Embryonic facial prominence (tissue), 1 donor: ENCODE measurements around the gene OR5M3.

Experiments
- DNase-seq: peaks from one replicate; pipeline ENCODE4 v3.0.0-alpha.2; 2016; ENCODE audit errors: extremely low spot score

OR5M3 gene

DNA sequence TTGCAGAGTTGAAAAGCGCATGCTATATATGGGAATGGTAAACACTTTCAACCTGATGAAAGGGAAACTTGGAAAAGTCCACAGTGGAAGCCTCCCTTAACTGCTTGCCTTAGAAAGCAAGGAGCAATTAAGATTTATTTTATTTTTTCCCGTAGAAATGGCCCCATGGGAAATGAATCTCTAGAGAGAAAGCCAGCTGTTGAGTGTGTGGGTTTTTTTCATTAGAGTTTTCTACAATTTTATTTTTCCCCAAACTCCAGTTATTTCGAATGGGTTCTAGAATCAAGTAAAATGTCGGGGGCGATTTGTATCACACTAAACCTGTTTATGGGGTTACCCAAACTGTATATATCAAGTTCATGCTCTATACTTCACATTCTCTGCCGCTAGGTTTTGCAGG lies at the start of gene OR5M3:
OR5M3 (minus strand) TSS at position 101 of the 400 bp plus-strand sequence. CDS start 2,855 bp downstream, outside the sequence.
- no peak for DNase-seq

DNA sequence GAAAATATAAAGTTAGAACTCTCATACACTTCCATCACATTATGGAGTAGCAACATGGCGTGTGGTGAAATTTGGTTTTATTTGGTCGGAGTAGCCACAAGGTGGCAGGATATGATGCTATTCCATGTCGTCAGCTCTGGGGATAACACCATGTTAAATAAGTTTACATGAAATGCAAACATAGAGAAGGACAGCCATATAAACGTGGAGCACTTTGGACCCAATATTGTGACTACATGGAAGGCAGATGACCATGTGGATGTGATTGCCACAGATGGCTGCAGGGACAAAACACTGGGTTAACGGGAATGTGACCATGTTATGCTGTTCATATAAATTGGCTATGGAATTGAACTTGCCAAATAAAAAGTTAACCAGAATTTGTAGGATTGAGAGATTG lies 48.9 kb upstream of the OR5M3 start:
- no peak for DNase-seq

DNA sequence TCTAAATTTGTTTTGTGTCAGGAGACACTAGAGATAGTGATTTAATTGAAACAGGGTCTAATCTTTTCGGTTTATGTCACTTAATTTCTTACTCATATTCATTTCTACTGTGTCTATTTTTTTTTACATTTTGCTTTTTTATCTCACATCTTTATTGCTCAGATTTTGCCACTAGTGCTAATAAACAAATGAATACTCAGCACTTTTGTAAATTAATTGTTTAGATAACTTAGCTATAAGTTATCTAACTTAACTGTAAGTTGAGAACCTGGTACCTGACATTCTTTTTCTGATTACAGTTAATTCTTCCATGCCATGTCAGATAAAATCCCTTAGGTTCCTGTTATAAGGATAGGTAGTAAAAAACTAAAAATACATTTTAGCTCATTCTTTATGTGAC lies 40.1 kb upstream of the OR5M3 start:
- no peak for DNase-seq

DNA sequence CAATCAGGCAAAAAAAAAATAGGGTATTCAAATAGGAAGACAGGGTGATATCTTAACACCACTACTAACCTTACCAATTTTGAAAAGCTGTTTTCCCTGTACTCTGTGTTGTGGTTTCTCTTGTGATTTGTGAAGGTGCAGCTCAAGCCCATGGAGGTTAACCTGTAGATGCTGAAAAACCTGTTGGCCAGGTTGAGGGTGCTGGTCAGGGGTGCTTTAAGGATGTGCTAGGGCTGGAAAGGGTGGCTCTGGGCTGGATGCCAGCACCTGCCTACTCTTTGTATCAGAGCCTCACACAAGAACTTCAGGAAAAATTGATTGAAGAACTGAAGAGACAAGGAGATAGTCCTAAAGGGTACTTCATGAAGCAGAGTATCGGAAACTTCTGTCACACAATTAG lies 36.3 kb upstream of the OR5M3 start:
- DNase-seq: no peak

DNA sequence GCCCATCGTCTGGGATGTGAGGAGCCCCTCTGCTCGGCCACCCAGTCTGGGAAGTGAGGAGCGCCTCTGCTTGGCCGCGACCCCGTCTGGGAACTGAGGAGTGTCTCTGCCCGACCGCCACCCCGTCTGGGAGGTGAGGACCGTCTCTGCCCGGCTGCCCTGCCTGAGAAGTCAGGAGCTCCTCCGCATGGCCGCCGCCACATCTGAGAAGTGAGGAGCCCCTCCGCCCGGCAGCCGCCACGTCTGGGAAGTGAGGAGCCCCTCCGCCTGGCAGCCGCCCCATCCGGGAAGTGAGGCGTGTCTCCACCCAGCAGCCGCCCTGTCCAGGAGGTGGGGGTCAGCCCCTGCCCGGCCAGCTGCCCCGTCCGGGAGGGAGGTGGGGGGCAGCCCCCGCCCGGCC lies 23.9 kb upstream of the OR5M3 start:
- DNase-seq: no peak

DNA sequence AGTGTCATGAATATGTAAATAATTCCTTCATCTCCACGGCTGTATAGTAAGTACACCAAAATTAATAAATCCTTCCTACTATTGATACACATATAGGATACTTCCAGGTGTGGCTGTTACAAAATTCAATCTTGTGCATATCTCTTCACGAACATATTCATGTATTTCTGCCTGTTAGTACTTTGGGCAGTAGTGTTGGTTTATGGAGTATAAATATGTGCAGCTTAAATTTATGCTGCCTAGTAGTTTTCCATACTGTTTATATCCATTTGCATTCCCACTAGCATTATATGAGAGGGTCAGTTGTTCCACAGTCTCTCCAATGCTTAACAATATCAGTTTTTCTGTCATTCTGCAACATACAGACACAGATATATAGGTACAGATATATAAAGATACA lies 22.0 kb upstream of the OR5M3 start:
- no peak for DNase-seq

DNA sequence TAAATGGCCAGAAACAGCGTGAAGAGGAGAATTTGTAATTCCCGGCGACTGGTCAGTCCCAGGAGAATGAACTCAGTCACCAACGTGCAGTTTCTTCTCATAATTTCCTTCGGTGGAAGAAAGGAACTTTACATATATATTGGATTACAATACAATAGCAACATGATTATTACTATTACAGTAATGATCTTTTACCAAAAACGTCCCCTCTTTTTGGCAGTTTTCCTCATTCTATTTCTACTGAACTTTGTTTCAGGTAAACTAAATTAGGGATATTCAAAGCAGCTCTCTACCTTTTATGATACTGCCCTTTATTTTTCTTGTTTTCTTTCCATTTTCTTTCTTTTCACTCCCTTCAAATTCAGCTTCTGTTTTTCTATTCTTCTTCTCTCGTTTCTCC lies 18.1 kb upstream of the OR5M3 start, which contains the start of gene OR5M8:
OR5M8 (minus strand) TSS at position 101 of the 400 bp plus-strand sequence; CDS start at position 101, 0 bp downstream.
- DNase-seq: no peak

DNA sequence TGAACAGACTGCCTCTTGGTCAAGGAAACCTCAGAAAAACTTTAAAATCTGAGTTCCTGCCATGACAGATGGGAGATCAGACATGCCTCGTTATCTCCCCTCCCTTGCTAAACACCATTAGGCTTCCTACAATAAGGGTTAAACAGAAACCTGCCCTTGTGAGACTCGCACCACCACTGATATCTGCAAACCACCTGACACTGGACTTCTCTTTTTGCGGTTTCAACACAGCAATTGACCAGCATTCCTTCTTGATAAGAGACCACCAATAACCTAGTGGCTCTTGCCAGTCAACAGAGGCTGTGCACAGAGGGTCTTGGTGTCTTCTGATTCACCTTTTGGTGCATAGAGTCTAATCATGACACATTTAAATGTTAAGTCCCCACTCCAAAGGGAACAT lies 13.6 kb upstream of the OR5M3 start:
- DNase-seq: no peak

DNA sequence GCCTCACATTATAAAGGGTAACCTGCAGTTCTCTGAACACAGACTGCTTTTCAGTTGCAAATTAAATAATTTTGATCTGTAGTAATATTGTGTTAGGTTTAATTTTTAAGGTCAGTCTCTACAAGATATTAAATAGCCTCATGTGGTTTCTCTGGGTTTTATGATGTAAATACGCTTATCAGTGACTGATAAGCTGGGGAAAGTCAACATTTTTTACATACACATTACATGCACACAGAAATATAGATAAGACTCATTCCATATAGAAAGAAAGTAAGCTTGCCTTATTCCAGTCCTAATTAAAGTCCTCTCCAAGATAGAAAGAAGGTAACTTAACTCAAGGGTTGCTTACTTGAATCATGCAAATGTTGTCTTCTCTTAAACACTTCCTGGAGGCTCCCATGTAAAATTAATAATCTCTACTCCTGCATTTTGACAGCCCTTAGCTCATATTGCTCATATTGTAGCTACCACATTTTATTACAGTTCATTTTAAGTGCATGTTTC lies 1.6 kb upstream of the OR5M3 start:
- no peak for DNase-seq

DNA sequence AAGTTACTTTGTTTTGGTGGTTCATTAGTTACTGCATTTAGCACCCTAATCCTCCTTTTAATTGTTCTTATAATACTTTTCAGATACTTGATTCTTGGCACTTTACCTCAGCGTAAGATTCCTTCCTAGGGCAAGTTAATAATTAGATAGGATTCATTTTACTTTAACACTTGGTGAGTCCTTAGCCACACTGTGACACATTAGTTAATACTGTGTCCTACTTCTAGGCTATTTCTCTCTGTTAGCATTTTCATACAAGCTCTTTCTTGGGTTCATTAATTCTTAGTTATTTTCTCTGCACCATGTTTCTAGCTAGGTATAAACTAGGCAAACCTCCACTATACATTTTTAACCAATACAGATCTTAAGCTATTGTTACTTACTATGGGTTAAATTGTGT lies 16.1 kb downstream of the OR5M3 start:
- DNase-seq: no peak

DNA sequence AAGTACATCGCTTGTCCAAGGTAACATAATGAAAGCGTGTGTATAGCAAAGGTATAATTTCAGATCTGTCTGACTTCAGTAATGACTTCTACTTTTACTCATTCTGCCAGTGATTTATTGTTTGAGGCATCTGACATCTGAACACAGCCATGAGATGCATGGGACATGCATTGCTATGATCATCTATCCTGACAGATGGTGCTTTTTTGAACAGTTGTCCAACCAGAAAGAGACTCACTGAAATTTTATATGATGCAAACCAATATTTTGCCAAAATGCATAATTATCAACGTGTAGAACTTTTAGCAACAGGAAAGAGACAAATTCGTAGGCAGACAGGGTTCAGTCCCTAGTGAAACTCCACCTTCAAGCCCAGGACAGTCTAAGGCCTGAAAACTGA lies 19.6 kb downstream of the OR5M3 start:
- no peak for DNase-seq
